Thyroid gland (tissue), 4 donors: ENCODE results near the gene PLPP1. TPM values are rescaled to one million over a fixed set of nuclear protein-coding genes. Genes with fewer than 3 reads are reported as not detected.
"Not testable (repeated sequence)": the region's sequence is repeated elsewhere in the genome, so short reads cannot be mapped to it uniquely, and the experiment has no call there.

Experiments
- DNase-seq, 2 donors: peaks; one replicate each; pipeline ENCODE4 v3.0.0-alpha.2; 2019
- H3K27ac ChIP-seq, 3 donors: fragments of 200-600 bp; sonication (generic); 1 replicate in 2 of 3; 2 replicates in 1 of 3; pipeline ENCODE4 v1.5.1; 2016 to 2019; ENCODE audit warnings: mild to moderate bottlenecking in 1 of 3, moderate library complexity in 1 of 3
- H3K27me3 ChIP-seq: fragments of 200-600 bp; sonication (generic); one replicate; pipeline ENCODE4 v1.5.1; 2019
- H3K36me3 ChIP-seq, 2 donors: fragments of 200-600 bp; sonication (generic); one replicate each; pipeline ENCODE4 v1.5.1; 2016 to 2019
- H3K4me1 ChIP-seq, 2 donors: fragments of 200-600 bp; sonication (generic); one replicate each; pipeline ENCODE4 v1.5.1; 2017 to 2019
- H3K4me3 ChIP-seq, 3 donors: fragments of 200-600 bp; sonication (generic); replicated peaks in 1 of 3; 1 replicate in 2 of 3; 2 replicates in 1 of 3; pipeline ENCODE4 v1.5.1; 2016; ENCODE audit warnings: mild to moderate bottlenecking in 1 of 3
- H3K9me3 ChIP-seq: fragments of 200-600 bp; sonication (generic); one replicate; pipeline ENCODE4 v1.5.1; 2017
- CTCF ChIP-seq, 6 experiments: fragments of 200-600 bp in 3 of 6; fragments of 450-650 bp in 3 of 6; sonication (generic) in 3 of 6; IDR thresholded peaks; one replicate each; pipeline ENCODE4 v1.5.1; 2016 to 2019; ENCODE audit warnings: antibody characterized with exemption in 6 of 6, mild to moderate bottlenecking in 2 of 6, inconsistent platforms in 1 of 6, moderate library complexity in 1 of 6
- POLR2A ChIP-seq, 2 donors: fragments of 450-650 bp; IDR thresholded peaks; one replicate each; pipeline ENCODE4 v1.6.1; 2017; ENCODE audit warnings: antibody characterized with exemption in 2 of 2, mild to moderate bottlenecking in 2 of 2, moderate library complexity in 1 of 2
- WGBS, 2 donors: methylation state at CpG; one replicate each; pipeline ENCODE4 v1.1.5; 2017; 5-methylcytosine and 5-hydroxymethylcytosine counted together
- intact Hi-C: fragments of 100-400 bp; cut with DNase I; formaldehyde crosslinking; loops from one replicate; pipeline ENCODE4 v1.15.1; 2023
- total RNA-seq, 4 donors: library from RNA; depleted of rRNA; stranded (reverse); fragments of >200 nt; gene quantifications; one replicate each; pipeline ENCODE4 v1.2.3, GENCODE V29; 2016

The PLPP1 gene
- total RNA-seq, 4 donors from 2014 or later = 172 to 284 (median 248) TPM

GRCh38 chr5:55509097-55509496 lies 25.7 kb downstream of the PLPP1 start:
- Histone ChIP-seq H3K27me3 (no peaks in the 10 kb centered on the region), H3K4me1 (peaks cover 30 to 42% of the 10 kb centered on the region in 2 donors), H3K36me3 (no peaks in the 10 kb centered on the region), H3K9me3 (no peaks in the 10 kb centered on the region), H3K27ac (peak overlapping the region in 1 of 3 donors; percentile 8), H3K4me3 (no peak overlapping the region)
- WGBS, 2 donors = 95 to 100% methylated on average over 1 of the region's 1 CpG
- DNase-seq = no peak
- TF ChIP-seq POLR2A (IDR thresholded peaks at IDR 0.05) = no peak
- TF ChIP-seq CTCF (IDR thresholded peaks at IDR 0.05) = no peak
- intact Hi-C loops = no loop called here

- Histone ChIP-seq H3K4me1 (peaks cover 30 to 42% of the 10 kb centered on the region in 2 donors), H3K27me3 (no peaks in the 10 kb centered on the region), H3K4me3 (no peak overlapping the region), H3K27ac (peak overlapping the region; percentile 1 to 81 (median 52)), H3K36me3 (no peaks in the 10 kb centered on the region), H3K9me3 (no peaks in the 10 kb centered on the region)
- WGBS, 2 donors = 86 to 94% methylated on average over 2 of the region's 2 CpGs
- intact Hi-C loops = no loop called here
- TF ChIP-seq CTCF (IDR thresholded peaks at IDR 0.05) (no peak), POLR2A (IDR thresholded peaks at IDR 0.05) (no peak)
- DNase-seq = no peak
Observed at GRCh38 chr5:55507574-55507973, 27.2 kb downstream of the PLPP1 start.

DNA sequence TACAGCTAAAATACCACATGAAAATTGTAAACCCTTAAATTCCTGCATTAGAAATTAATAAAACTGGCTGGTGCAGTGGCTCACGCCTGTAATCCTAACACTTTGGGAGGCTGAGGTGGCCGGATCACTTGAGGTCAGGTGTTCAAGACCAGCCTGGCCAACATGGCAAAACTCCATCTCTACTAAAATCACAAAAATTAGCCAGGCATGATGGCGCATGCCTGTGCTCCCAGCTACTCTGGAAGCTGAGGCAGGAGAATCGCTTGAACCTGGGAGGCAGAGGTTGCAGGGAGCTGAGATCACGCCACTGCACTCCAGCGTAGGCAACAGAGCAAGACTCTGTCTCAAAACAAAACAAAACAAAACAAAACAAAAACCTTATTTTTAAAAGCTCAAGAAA lies 29.1 kb downstream of the PLPP1 start:
- H3K36me3 ChIP-seq, H3K9me3 ChIP-seq, H3K27me3 ChIP-seq, H3K4me3 ChIP-seq, intact Hi-C loops: not testable (repeated sequence)
- 31 to 48% methylated on average over 6 of the region's 6 CpGs for WGBS, 2 donors
- H3K4me1 ChIP-seq = peaks cover 33 to 41% of the 10 kb centered on the region in 2 donors
- peak; percentile 54 to 70 for DNase-seq
- peak overlapping the region; percentile 1 to 81 (median 52) for H3K27ac ChIP-seq

DNA sequence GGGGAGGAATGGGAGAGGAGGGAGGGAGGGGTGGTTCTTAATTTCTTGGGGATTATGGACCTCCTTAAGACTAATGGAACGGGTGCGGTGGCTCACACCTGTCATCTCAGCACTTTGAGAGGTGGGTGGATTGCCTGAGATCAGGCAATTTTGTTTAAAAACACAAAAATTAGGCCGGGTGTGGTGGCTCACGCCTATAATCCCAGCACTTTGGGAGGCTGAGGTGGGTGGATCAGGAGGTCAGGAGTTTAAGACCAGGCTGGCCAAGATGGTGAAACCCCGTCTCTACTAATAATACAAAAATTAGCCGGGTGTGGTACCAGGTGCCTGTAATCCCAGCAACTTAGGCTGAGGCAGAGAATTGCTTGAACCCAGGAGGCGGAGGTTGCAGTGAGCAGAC lies 30.8 kb downstream of the PLPP1 start:
- intact Hi-C loops, H3K27me3 ChIP-seq, H3K9me3 ChIP-seq, H3K4me3 ChIP-seq, DNase-seq, H3K27ac ChIP-seq, H3K36me3 ChIP-seq: not testable (repeated sequence)
- peaks cover 27 to 28% of the 10 kb centered on the region in 2 donors for H3K4me1 ChIP-seq
- WGBS, 2 donors = 94 to 97% methylated on average over 7 of the region's 7 CpGs

DNA sequence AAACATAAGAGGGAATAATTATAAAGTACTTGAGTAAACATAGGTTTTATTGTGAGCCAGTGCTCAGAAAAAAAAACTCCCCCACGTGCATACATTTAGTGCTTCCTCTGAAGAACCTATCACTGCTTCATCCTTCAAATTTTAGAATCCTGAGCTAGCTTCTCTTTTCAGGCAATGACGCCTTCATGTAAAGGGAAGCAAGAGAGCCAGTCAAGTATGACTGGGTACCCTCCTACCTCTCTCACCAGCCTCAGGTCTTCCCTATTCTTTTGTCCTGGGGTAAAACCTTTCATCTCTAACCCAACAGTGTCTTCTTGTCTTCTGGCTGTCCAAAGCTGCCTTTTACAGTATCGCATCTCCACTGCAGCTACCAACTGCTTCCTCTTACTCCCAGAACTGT lies 32.0 kb downstream of the PLPP1 start:
- no peaks in the 10 kb centered on the region for H3K9me3 ChIP-seq
- H3K36me3 ChIP-seq = no peaks in the 10 kb centered on the region
- DNase-seq = no peak
- H3K27ac ChIP-seq = peak overlapping the region in 2 of 3 donors; percentile 2 to 27
- WGBS, 2 donors = 71 to 74% methylated on average over 3 of the region's 3 CpGs
- no peaks in the 10 kb centered on the region for H3K27me3 ChIP-seq
- TF ChIP-seq POLR2A (IDR thresholded peaks at IDR 0.05) (no peak), CTCF (IDR thresholded peaks at IDR 0.05) (no peak)
- H3K4me3 ChIP-seq = no peak overlapping the region
- intact Hi-C loops = no loop called here
- peaks cover 22 to 24% of the 10 kb centered on the region in 2 donors for H3K4me1 ChIP-seq

GRCh38 chr5:55498457-55498856 lies 36.3 kb downstream of the PLPP1 start:
- WGBS, 2 donors = 68% methylated on average over 2 of the region's 2 CpGs
- no peaks in the 10 kb centered on the region for H3K36me3 ChIP-seq
- intact Hi-C loops = no loop called here
- TF ChIP-seq CTCF (IDR thresholded peaks at IDR 0.05) (no peak), POLR2A (IDR thresholded peaks at IDR 0.05) (no peak)
- no peak overlapping the region for H3K4me3 ChIP-seq
- H3K27ac ChIP-seq = no peak overlapping the region
- no peaks in the 10 kb centered on the region for H3K9me3 ChIP-seq
- H3K27me3 ChIP-seq = no peaks in the 10 kb centered on the region
- peaks cover 0 to 3% of the 10 kb centered on the region in 2 donors for H3K4me1 ChIP-seq
- DNase-seq = no peak
